Omental fat pad (tissue), 4 donors: ENCODE data around the gene XIRP2. TPM values are rescaled to one million over a fixed set of nuclear protein-coding genes. Genes with fewer than 3 reads are reported as not detected.

ENCODE experiments used
- ATAC-seq: fragments of 150-250 bp; one replicate; pipeline ENCODE4 v1.9.1; 2016; ENCODE audit warnings: mild to moderate bottlenecking, moderate library complexity; ENCODE audit not compliant: low FRiP score
- DNase-seq: peaks from one replicate; pipeline ENCODE4 v3.0.0-alpha.2; 2019; ENCODE audit warnings: low spot score
- total RNA-seq, 4 donors: library from RNA; depleted of rRNA; stranded (reverse); fragments of >200 nt; gene quantifications; one replicate each; pipeline ENCODE4 v1.1.0, GENCODE V29; 2016
- TF ChIP-seq, protein P1 (sequence below), 3 donors: fragments of 450-650 bp; IDR thresholded peaks; one replicate each; pipeline ENCODE4 v1.5.1; 2016 to 2017; ENCODE audit warnings: antibody characterized with exemption in 3 of 3, mild to moderate bottlenecking in 3 of 3, moderate library complexity in 2 of 3

The XIRP2 gene
- total RNA-seq, 4 donors from 2014 or later: not detected

DNA sequence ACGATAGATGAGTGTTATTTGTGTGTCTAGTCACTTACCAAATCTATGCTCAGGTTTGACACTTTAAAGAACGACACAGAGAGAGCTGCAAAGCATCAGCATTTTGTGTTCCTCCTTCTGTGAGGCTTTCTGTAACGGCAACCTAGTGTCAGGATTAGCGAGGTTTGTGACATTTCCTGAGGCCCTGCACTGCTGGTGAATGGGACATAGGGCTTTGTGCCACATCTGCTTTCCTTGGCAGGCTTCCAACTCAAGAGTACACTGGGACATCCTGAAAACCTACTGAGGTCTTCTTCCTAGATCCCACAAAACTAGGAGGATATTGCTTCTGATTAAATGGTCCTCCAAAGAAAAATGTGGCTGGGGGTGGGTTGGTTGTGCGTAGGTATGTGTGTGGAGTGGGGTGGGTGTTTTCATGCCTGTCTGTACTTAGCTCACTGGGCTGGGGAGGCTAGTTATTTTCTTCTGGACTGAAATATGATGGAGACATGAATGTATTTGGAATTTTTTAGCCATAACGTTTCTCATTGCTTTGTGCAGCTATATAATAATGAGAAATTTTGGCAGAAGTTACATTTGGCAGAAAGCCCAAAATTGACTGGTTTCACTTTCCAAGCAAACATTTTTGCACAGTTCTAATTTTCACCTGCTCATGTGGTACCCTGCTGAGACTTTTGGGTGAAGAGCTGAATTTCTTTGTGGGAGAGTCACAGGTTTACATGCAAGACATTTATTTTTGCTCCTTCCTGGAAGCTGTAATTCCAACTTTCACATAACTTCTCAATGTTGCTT lies 308.4 kb downstream of the XIRP2 start:
- TF ChIP-seq, protein P1, sequence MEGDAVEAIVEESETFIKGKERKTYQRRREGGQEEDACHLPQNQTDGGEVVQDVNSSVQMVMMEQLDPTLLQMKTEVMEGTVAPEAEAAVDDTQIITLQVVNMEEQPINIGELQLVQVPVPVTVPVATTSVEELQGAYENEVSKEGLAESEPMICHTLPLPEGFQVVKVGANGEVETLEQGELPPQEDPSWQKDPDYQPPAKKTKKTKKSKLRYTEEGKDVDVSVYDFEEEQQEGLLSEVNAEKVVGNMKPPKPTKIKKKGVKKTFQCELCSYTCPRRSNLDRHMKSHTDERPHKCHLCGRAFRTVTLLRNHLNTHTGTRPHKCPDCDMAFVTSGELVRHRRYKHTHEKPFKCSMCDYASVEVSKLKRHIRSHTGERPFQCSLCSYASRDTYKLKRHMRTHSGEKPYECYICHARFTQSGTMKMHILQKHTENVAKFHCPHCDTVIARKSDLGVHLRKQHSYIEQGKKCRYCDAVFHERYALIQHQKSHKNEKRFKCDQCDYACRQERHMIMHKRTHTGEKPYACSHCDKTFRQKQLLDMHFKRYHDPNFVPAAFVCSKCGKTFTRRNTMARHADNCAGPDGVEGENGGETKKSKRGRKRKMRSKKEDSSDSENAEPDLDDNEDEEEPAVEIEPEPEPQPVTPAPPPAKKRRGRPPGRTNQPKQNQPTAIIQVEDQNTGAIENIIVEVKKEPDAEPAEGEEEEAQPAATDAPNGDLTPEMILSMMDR (IDR thresholded peaks at IDR 0.05): no peak

DNA sequence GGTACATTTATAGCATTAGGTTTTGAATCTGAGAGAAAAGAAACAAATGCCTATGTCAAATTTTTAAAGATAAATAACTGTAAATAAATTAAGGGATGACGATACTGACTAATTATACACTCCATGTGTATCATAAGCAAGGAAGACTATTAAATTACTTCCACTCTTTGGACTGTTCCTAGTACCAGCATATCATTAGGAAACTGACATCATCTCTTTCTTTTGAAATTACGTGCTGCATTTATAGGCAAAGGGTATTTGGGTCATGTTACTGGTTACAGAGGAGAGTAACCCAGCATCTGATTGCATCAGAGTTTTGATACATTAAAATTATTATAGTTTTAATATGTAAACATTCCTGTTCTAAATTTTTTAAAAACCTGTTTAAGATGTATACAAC lies 309.7 kb downstream of the XIRP2 start:
- no peak for ATAC-seq

More for the DNA sequence above, 308.4 kb downstream of the XIRP2 start:
- ATAC-seq (peak; percentile 49), DNase-seq (no peak)

DNA sequence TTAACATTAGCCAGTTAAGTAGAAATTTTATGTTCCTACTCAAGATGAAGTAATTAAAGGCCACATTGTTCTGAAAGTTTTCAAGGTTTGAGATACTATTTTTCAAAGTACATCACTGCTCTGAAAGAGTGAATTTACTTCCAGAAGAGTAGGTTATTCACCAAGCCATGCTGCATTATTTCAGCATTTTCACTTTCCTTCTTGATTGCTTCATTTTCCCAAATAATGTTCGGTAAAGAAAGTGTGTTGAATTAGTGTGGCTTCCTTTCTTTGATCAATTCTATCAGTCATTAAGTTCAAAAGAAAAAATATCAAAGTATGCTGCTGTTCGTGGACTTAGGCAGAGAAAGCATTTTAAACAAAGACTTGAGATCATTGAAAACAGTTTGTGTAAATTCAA lies 310.3 kb downstream of the XIRP2 start:
- ATAC-seq: no peak
- TF ChIP-seq, protein P1 (IDR thresholded peaks at IDR 0.05): no peak
- no peak for DNase-seq

More for the DNA sequence above, 309.7 kb downstream of the XIRP2 start:
- no peak for DNase-seq
- TF ChIP-seq, protein P1 (IDR thresholded peaks at IDR 0.05): no peak

DNA sequence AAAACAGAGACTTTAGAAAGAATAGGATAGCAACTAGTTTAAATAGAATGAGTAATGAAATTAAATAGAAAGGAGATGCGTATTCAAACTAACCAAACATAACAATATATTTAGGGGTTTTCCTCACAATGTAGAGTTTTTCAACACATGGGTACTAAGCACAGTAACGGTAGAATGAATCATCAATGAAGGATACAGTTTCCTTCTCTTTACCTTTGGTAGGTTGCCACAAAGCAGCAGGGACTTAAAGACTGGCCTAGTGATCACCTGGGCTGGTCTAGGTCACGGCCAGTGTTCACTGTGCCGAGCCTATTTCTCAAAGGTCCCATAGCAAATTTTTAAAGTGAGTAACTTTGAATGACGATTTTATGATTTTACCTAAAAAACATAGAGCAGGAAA lies 311.7 kb downstream of the XIRP2 start:
- DNase-seq: no peak
- TF ChIP-seq, protein P1 (IDR thresholded peaks at IDR 0.05): no peak
- no peak for ATAC-seq

DNA sequence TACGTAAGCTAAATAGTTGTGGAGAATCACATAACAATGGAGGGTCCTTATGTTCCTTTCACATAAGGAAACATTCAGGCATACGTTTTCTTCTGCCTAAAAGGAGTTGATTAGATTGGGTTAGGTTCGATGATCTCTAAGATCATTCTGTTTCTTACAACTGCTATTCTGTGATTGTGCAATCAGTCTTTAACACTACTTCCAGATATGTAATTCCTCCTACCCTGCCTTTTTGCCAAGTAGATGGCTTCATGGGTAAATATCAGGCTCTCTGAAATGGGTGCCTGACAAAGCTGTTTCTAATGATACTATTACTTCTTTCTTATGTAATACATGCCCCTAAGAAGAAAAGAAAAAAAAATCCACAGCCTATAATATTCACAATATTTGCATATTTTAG lies 321.5 kb downstream of the XIRP2 start:
- TF ChIP-seq, protein P1 (IDR thresholded peaks at IDR 0.05): no peak
- DNase-seq (no peak), ATAC-seq (no peak)

DNA sequence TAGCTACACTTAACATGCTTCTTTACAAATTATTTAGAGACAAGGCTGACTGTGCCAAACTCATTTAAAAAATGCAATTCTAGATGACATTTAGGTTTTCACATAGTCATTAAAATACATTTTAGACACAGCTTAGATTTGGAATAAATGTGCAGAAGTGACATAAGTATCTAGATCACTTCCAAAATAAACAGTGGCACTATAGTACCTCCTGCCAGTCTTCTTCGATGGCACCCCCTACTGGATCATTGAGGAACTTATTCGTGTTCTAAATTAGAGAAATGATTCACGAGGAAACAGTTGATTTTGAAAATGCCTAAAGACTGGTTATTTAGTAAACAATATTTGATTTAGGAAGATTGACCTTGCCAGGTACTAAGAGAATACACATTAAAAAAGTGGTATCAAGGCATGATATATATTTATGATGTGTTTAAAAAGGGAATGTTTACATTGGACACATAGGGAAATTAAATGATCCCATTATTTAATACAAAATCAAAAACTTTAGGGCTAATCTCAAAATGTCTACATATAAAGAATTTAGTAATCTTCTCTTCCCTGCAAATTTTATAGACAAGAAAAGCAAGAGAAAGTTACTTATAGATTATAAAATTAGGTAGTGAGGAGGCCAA lies 323.9 kb downstream of the XIRP2 start:
- DNase-seq: no peak
- TF ChIP-seq, protein P1 (IDR thresholded peaks at IDR 0.05): no peak
- no peak for ATAC-seq

DNA sequence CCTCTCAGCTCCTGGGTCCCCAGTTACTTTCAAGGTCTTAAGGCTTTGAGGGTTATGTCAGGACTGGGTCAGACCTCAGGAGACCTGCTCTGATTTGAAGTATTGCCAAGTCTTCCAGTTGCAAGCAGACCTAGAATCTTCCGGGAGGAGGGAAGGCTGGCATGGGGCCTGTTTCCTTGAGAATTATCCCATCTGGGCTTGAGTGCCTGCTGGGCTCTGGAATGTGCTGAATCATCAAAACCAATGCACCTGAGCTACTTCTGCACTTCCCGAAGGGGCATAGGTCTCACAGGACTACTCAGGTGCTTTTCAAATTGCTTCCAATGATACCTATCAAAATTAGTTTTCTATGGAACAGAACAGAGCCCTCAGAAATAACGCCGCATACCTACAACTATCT lies 327.3 kb downstream of the XIRP2 start:
- DNase-seq: no peak
- TF ChIP-seq, protein P1 (IDR thresholded peaks at IDR 0.05): no peak
- ATAC-seq: no peak
